GM21528 (cell line): ENCODE data around the gene RET.

Experiments used
- ATAC-seq: cut with Tn5 transposase; IDR thresholded peaks from one replicate; pipeline ENCODE4 v1.9.1; 2021; ENCODE audit warnings: mild to moderate bottlenecking, moderate library complexity; ENCODE audit not compliant: unreplicated experiment, low FRiP score

RET gene

DNA sequence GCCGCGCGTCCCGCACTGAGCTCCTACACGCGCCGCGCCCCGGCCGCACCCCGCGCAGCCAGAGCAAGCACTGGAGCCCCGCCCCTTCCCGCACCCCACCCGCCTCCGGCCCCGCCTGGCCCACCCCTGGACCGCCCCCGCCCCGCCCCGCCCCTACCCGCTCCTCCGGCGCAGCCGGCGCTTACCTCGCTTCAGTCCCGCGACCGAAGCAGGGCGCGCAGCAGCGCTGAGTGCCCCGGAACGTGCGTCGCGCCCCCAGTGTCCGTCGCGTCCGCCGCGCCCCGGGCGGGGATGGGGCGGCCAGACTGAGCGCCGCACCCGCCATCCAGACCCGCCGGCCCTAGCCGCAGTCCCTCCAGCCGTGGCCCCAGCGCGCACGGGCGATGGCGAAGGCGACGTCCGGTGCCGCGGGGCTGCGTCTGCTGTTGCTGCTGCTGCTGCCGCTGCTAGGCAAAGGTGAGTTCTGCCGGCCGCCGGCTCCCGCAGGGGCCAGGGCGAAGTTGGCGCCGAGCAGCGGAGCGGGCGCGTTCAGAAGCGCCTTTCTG, at the start of gene RET:
Gene RET (plus strand): TSS at position 194 of the 545 bp plus-strand sequence. CDS start 190 bp downstream, at position 384.
- no peak for ATAC-seq

DNA sequence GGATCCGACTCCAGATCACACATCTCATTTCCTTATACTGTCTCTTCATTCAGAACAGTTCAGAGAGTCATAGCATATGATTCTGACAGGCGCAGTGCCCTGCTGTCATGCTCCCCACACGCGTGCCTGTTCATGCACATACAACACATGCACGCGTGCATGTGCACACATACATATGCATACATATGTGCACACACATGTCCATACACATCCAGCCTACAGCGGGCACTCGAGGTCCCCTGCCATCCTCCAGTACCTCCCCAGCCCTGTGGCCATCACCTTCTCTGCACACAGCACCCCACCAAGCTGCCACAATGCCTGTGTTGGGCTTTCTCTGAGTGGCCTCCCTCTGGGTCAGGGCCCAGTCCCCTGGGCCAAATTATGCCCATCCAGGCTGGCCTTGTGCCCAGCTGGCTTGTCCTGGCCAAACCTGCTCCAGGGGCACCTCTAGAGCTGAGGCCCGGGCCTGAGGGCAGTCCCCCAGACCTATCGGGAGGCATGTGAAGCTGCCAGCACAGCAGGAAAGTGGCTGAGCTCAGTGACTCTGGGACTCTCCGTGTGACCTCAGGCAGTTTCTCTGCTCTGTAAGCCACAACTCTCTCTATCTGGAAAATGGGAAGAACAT, 49.4 kb upstream of the RET start:
- no peak for ATAC-seq

DNA sequence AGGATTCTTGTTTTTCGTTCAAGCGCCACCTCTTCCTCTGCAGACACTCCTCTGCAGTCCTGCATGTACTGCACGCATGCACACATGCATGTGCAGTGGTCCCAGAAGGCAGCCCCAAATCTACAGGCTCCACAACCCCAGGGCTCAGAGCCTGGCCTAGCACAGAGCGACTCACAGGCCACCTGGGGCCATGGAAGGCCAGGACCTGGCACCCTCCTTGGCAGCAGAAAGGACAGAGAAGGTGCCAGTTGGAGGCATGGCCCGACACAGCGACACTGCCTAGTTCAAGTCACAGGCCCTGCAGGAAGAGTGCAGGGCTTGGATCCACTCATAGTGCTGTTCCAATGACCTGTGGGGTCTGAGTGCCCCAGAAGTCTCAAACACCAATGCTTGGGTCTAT, 48.7 kb upstream of the RET start:
- no peak for ATAC-seq

DNA sequence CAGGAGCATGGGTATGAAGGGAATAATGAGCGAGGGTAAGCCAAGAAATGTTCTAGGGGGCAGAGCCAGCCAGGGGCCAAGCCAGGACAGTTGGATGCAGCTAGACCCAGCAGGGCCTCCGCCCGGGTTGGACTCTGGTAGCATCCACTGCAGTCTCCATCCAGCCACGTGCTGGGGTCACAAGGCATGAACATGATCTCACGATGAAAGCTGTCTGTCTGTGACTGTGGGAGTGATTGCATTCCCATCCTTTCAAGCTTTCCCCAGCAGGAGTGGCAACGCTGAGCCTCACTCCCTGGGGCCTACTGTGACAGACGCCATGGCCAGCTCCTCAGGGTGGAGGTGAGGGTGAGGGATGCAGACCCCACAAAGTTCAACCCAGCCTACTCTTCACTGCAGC, 47.8 kb upstream of the RET start:
- no peak for ATAC-seq

DNA sequence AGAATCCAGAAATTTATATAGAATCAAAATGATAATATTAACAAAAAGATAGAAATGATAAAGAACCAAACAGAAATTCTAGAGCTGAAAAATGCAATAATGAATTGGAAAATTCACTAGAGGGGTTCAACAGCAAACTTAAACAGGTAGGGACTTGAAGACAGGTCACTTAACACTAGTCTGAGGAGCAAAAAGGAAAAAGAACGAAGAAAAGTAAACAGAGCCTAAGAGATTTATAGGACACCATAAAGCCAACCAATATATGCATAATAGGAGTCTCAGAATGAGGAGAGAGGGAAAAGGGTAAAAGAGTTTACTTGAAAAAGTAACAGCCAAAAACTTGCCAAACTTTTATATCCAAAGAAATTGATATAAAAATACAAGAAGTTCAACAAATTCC, 44.3 kb upstream of the RET start:
- no peak for ATAC-seq

DNA sequence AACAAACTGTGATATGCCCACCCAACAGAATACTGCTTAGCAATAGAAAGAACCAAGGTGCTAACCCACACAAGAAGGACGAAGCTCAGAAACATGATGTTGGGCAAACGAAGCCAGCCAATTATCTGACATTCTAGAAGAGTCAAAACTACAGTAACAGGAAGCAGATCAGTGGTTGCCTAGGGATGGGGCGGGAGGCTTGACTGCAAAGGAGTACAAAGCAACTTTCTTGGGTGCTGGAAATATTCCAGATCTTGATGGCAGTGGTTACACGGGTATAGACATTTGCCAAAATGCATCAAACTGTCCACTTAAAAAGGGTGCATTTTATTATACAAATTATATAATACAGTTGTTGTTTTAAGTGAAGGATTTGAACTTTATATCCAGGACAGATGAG, 41.1 kb upstream of the RET start:
- no peak for ATAC-seq

DNA sequence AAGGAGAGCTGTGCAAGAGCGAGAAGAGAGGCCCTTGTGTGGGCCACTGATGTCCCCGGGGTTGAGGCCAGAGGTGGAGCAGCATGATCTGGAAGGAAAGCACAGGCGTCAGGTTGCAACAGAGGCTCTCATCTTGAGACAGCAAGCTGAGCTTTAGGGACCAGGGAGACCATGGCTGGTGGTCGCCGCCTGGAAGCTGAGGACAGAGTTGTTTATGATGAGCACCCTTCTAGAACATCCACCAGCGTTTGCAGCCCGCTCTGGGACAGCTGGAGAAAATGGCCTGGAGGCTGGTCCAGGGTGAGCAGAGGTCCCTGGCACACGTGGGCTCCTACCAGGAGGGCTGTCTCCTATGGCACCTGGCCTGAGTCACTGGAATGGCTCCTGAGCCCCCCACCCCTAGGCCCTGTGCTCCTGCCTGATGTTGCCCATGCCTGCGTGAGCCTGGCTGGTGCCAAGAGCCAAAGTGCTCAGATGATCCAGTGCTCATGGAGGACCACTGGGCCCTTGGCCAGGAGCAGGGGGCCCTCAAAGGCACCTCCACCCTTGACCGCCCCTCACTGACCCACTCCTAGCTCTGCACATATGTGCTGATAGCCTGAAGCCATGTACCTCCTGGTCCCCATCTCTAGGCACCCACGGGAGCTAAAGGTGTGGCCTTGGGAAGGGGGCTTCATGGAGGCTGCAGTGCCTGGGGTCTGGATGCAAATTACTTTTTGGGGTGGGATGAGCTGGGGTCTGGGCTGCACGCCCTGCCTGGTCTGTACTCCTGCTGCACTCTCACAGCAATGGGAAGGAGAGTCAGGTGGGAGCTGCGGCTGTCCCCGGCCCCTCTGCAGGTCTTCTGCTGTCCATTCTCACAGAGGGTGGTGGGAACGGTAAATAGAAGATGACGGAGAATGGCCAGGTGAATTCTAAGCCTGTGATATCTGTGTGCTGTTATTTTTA, 40.1 kb upstream of the RET start:
- ATAC-seq, result no peak

DNA sequence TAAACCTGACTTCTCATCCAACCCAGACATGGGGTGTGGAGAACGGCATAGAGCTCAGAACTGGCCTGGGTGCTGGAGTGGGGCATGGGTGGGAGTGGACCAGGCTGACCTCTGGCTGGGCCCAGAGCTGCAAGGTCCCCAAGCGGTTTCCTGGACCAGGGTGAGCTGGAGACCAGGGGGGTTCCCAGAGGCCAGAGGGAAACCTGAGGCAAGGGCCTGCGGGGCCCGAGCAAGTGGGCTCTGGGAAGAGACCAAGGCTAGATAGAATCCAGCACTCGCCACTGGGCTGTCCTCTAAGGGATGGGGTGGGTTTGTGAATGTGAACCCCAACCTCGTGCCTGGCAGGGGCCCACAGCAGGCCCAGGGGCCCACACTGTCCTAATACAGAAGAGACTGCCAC, 39.4 kb upstream of the RET start:
- ATAC-seq, result no peak

DNA sequence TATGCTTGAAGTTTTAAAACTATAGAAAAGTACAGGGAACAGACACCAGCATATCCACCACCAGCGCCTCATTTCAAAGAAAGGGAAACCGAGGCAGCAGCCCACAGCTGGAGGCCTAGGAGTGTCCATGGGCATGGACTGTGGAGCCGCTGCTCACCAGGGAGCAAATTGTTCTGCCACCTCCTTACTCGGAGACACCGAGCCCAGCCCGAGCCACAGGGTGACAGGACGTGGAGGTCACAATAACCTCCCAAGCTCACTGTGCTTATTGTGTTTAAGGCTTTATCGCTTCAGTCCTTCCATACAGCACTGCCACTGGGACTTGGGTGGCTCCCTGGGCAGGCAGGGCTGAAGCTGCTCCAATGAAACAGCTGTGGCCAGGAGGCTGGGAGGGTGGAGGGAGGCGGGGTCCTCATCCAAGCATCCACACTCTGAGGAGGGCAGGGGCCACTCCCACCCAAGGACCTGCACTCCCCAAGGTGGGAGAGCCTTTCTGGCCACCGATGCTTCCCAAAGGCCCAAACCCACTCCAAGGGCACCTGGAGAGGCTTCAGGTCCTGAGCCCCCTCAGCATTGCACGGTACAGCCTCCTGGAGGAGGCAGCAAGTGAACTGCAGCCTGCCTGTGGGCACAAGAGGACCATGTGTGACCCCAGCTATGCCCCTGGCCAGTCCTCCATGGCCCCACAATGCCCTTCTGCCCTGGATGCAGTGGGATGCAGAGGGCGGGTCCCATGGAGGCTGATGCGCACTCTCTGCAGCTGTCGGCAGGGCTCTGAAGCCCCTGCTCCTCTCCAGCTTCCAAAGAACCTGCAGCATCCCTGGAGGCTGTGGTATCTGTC, 38.7 kb upstream of the RET start:
- no peak for ATAC-seq

DNA sequence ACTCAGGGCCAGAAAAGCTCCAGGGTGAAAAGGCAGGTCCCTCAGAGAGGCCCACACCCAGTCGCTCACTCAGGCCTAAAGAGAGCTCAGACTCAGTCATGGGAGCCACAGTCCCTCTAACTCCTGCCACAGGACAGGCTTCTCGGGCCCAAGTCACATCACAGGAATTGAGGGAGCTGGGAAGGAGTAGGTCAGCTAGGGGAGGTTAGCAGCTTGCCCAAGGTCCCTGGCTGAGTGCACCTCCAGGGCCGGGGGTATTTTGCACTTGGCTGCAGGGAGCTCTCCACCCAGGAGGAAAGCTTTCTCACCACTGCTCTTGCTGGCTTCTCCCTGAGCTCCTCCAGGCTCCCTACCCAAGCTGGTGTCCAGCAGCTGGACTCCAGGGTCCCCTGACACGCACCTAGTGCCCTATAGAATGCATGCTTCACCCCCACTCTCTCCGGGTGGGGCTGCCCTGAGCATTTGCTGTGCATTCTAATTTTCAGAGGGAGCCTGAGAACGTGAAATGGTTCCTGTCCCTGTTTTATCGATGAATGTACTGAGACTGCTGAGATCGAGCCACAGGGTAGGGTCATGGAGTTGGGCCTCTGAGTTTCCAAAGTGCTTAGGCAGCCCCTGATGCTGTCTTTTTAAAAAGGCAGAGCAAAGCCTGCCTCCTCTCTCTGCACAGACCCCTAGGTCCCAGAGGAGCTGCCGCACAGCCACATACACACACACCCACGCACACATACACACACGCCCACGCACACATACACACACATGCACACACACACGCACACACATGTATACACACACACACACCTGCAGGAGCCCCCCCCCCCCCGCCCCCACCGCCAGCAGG, 37.9 kb upstream of the RET start:
- ATAC-seq, result no peak

DNA sequence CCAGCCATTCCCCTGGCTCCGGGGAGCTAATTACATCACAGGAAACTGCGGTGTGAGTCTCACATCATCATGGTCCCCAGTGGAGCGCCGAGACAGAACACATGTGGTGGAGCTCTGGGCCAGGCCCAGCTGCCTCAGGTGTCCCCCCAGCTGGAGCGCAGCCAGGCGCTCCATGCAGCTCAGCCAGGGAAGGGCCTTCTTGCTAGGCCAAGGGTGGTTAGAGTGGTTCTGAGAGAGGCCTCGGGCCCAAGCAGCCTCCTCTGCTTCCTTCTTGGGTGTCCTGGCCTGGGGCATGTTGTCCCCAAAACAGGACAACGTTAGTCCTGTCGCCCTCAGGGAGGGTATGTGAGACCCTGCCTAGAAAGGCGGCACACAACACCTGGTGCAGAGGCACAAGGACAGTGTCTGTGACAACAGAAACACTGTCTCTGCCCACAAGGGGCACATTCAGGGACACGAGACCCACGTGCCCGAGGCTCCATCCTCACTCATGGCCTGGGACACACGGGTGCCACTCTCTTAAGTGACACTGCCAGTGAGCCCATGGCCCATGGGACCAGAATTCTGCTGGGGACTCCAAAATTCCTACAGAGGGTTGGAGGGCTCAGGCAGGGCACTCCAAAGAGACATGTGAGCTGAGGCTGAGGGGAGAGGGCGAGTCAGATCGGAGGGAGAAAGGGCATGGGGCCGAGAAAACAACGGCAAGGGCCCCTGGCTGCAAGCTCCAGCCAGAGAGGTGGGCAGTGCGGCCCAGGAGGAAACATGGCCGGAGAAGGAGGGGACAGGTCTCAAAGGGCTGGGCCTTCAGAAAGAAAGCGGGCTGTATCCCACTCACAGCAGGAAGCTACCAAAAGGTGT, 37.0 kb upstream of the RET start:
- no peak for ATAC-seq

DNA sequence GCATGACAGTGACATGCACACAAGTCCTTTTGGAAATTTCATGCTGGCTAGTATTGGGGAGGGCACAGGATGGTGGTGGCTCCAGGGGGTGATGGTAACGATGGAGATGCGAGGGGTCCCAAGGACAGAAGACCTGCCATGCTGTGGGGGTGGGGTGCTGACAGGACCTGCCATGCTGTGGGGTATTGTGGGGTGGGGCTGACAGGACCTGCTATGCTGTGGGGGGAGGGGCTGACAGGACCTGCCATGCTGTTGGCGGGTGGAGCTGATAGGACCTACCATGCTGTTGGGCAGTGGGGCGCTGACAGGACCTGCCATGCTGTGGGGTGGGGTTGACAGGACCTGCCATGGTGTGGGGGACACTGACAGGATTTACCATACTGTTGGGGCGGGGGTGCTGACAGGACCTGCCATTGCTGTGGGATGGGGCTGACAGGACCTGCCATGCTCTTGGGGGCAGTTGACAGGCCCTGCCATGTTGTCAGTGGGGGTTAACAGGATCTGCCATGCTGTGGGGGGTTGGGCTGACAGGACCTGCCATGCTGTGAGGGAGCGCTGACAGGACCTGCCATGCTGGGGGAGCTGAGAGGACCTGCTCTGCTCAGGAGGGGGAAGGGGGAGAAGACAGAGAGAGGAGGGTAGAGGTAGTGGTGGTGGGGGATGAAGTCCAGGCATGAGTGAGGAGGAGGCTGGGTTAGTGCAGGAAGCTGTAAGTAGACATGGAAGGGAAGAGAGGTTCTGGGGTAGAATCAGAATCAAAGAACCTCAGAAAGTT, 36.2 kb upstream of the RET start:
- no peak for ATAC-seq

DNA sequence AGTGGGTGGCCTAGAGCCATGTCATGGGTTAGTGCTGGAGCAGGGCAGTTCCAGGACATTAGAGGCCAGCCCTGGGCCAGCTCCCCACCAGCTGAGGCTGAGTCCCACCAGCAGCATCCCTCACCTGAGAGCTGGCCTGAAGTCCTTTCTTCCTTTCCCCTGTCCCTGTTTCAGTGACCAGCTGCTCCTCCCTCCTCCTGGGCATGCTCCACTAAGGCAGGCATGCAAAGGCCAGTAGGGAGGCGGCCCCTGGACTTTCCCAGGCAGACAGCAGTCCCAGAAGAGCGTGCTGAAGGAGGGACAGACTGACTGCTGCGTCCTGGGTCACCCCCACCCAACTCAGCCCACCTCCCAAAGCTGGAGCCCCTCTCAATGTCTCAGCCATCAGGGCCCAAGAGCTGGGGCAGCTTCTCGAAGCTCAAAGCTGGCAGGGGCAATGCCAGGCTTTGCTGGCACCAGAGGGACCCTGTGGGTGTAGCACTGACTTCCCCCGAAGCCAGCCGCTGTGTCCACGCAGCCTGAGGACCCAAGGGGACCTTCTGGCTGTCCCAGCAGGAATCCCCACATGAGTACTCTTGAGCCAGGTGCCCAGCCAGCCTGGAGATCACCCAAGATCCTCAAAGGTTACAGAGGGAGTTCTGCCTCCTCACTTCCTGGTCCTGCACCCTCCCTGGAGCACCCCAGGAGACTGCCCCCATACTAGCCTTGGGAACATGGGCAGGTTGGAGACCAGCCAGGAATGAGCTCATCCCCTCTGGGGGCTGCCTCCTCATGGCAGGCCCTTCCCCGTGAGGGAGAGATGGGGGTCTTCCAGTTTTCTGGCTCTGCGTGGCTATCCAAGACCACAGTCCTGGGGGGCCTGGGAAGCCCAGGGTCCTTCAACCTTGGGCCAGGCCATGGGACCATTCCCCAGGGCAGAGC, 35.2 kb upstream of the RET start:
- ATAC-seq, result no peak

DNA sequence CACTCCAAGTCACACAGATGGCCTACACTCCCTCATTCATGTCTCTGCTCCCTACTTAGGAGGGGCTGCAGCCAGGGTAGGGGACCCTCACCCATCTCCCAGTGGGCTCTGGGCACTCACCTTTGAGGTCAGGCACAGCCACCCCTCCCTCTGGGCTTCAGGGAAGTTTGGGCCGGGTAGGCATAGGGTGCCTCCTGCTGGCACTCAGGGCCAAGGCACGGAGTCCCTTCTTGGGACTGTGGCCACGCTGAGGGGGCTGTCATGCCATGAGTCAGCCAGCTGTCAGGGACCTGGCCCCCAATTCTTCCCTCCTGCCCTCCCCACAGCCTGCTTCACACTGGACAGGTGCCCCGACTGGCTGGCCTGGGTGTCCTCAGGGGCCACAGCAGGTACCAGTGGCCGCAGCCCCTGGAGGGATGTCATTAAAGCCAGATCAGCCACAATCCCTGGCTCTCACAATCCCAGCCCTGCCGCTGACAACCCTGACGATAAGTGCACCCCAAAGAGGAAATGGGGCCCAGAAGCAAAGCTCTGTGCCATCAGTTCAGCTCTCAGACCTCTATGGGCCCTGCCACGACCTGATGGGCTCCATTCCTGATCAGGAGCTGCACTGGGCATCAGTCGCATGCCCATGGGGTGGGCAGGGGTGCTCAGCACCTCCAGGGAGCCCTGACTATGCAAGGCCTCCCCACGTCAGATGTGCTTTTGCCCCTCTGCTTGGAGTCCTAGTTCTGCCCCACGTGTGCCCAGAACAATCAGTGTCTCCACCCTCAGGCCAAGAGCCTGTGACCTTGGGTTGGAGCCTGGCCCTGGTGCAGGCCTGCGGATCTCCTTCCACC, 34.1 kb upstream of the RET start:
- no peak for ATAC-seq

DNA sequence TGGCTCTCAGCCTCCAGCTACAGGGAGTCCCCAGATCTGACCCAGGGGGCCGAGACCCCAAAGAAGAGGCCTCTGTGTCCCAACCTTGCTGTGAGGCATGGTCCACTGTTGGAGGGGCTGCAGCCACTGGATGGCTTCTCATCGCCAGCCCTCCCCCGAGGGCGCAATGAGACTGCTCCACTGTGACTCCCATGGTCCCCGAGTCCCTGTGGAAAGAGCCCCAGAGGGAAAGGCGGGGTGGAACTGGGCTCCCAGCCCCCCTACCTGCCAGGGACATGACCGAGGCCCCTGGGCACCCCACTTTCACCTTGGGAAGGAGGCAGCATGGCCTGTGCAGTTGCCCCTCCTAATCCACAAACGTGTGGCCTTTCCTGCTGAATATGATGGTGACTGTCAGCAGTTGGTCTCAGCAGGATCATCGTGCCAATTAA, 33.5 kb upstream of the RET start:
- ATAC-seq, result no peak

DNA sequence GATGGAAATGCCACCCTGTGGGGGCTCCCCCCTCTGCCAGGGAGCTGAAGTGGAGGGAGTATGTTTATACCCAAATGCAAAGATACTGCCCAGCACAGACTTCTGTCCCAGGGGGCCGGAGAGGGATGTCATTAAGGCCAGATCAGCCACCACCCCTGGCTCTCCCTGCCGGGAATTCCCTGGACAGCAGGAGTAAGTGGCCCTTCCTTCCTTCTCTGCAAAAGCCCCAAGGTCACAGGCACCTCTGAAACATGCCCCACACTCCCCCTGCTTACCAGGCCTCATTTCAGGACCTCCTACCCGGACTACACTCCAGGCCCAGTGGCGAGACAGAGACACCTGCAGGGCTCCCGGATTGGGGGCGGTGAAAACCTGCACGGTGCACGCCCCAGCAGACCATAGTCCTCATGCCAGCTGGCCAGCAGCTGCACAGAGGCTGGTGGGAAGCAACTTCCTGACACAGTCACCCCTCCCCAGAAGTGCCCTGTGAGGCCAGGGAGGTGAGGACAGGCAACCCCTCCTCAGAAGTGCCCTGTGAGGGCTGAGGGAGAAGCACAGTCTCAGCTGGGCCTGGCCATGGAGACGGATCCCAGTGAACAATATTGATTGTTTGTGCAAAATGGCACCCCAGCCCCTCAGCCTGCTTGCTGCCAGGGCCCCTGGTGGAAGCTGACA, 33.0 kb upstream of the RET start:
- ATAC-seq, result no peak
